ENCODE data around the gene NEDD4L. TPM values are rescaled to one million over a fixed set of nuclear protein-coding genes. Genes with fewer than 3 reads are reported as not detected.

NEDD4L gene
- total and polyA plus RNA-seq, 12 donors: 17.8 to 110 (median 37.6) TPM

DNA sequence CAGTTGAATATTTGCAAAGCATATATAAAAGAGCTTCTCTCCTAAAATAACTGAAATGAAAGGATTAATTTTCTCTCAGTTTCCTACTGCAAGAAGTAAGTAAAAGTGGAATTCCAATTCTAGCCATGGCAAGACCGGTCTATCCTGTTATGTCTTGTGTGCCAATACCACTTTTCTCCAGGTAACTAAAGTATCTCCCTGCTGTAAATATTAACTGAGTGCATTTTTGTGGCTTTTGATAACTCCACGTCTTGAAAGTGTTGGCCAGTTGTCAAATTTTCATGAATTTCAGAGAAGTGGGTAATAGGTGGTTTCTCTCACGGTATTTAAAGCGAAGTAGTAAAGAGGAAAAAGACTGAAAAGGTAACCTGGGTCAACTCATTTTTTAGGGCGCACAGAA, 225.9 kb downstream of the NEDD4L start:
- no peak overlapping the region for H3K4me3 ChIP-seq
- no peak for TF ChIP-seq POLR2A (IDR thresholded peaks at IDR 0.05)
- TF ChIP-seq, protein P1, sequence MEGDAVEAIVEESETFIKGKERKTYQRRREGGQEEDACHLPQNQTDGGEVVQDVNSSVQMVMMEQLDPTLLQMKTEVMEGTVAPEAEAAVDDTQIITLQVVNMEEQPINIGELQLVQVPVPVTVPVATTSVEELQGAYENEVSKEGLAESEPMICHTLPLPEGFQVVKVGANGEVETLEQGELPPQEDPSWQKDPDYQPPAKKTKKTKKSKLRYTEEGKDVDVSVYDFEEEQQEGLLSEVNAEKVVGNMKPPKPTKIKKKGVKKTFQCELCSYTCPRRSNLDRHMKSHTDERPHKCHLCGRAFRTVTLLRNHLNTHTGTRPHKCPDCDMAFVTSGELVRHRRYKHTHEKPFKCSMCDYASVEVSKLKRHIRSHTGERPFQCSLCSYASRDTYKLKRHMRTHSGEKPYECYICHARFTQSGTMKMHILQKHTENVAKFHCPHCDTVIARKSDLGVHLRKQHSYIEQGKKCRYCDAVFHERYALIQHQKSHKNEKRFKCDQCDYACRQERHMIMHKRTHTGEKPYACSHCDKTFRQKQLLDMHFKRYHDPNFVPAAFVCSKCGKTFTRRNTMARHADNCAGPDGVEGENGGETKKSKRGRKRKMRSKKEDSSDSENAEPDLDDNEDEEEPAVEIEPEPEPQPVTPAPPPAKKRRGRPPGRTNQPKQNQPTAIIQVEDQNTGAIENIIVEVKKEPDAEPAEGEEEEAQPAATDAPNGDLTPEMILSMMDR (IDR thresholded peaks at IDR 0.05): no peak
- WGBS, 4 donors: 85 to 86% (median 85%) methylated on average over 5 of the region's 5 CpGs
- intact Hi-C loops (cut with DNase I): no loop called here
- H3K9me3 ChIP-seq (replicated peaks in 1 of 3): no peaks in the 10 kb centered on the region
- no peaks in the 10 kb centered on the region for H3K36me3 ChIP-seq (replicated peaks in 1 of 2)
- H3K27ac ChIP-seq: no peak overlapping the region
- H3K27me3 ChIP-seq: no peaks in the 10 kb centered on the region
- no peaks in the 10 kb centered on the region for H3K4me1 ChIP-seq (replicated peaks in 1 of 2)
- no peak for DNase-seq

DNA sequence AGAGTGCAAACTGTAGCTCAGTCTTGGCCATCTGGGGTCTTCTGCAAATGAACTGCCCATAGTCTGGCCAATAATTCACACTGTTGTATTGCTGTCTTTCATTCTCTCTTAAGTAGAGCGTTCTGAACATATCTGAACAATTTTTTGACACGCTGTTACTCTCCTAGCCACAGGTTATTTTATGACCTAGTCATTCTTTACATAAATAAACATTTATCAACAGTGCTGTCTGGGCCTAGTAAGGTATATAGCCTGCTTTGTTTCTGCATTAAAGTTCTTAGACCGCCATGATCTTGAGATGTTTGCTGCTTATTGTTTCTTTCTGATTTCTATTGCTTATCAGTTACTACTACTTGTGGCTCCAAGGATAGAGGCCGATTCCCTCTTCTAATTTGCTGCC, 226.4 kb downstream of the NEDD4L start:
- WGBS, 4 donors: 94 to 99% (median 96%) methylated on average over 4 of the region's 4 CpGs
- Histone ChIP-seq H3K4me3 (no peak overlapping the region), H3K9me3 (replicated peaks in 1 of 3) (no peaks in the 10 kb centered on the region), H3K27ac (no peak overlapping the region), H3K36me3 (replicated peaks in 1 of 2) (no peaks in the 10 kb centered on the region), H3K4me1 (replicated peaks in 1 of 2) (no peaks in the 10 kb centered on the region), H3K27me3 (no peaks in the 10 kb centered on the region)
- intact Hi-C loops (cut with DNase I): no loop called here
- DNase-seq: no peak
- no peak for TF ChIP-seq POLR2A (IDR thresholded peaks at IDR 0.05)
- TF ChIP-seq, protein P1 (IDR thresholded peaks at IDR 0.05): no peak

DNA sequence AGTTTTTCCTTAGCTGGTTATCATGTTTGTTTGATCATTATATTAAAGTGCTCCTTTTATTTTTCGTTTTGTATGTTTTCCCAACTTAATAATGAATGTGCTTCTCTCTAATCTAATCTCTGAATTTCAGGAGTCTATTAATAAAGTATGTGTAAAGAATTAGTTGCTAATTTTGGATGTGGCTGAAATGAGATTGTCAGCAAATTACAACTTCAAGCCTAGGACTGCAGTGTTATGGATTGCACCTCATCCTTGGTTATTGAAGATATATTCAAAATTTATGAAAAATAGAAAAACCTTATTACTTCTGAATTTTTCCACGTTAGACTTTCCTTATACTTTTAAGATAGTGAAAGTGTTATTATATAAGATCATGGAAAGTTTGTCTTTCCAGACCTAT, 227.7 kb downstream of the NEDD4L start:
- H3K4me3 ChIP-seq: no peak overlapping the region
- H3K27ac ChIP-seq: no peak overlapping the region
- 55 to 82% (median 67%) methylated on average over 2 of the region's 2 CpGs for WGBS, 4 donors
- no peaks in the 10 kb centered on the region for H3K4me1 ChIP-seq (replicated peaks in 1 of 2)
- TF ChIP-seq POLR2A (IDR thresholded peaks at IDR 0.05): no peak
- TF ChIP-seq, protein P1 (IDR thresholded peaks at IDR 0.05): no peak
- intact Hi-C loops (cut with DNase I): no loop called here
- H3K9me3 ChIP-seq (replicated peaks in 1 of 3): no peaks in the 10 kb centered on the region
- no peaks in the 10 kb centered on the region for H3K36me3 ChIP-seq (replicated peaks in 1 of 2)
- H3K27me3 ChIP-seq: no peaks in the 10 kb centered on the region
- no peak for DNase-seq

DNA sequence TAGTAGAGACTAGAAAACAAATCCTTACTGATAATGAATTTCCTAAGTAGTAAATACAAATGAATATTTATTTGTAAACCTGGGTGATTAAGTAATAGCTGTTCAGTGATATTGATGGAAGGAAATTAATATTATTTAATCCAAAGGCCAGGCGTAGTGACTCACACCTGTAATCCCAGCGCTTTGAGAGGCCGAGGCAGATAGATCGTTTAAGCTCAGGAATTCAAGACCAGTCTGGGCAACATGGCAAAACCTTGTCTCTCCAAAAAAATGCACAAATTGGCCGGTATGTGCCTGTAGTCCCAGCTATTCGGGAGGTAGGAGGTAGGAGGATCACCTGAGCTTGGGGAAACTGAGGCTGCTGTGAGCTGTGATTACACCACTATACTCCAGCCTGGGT, 228.2 kb downstream of the NEDD4L start:
- Histone ChIP-seq H3K4me3 (no peak overlapping the region), H3K9me3 (replicated peaks in 1 of 3) (no peaks in the 10 kb centered on the region), H3K27me3 (no peaks in the 10 kb centered on the region), H3K36me3 (replicated peaks in 1 of 2) (no peaks in the 10 kb centered on the region), H3K4me1 (replicated peaks in 1 of 2) (no peaks in the 10 kb centered on the region), H3K27ac (no peak overlapping the region)
- intact Hi-C loops (cut with DNase I): no loop called here
- TF ChIP-seq, protein P1 (IDR thresholded peaks at IDR 0.05): no peak
- TF ChIP-seq POLR2A (IDR thresholded peaks at IDR 0.05): no peak
- no peak for DNase-seq
- WGBS, 4 donors: 94 to 99% (median 97%) methylated on average over 6 of the region's 6 CpGs

All from adrenal gland (tissue), 12 donors.